ENCODE results near the gene OR2D2.

DNA sequence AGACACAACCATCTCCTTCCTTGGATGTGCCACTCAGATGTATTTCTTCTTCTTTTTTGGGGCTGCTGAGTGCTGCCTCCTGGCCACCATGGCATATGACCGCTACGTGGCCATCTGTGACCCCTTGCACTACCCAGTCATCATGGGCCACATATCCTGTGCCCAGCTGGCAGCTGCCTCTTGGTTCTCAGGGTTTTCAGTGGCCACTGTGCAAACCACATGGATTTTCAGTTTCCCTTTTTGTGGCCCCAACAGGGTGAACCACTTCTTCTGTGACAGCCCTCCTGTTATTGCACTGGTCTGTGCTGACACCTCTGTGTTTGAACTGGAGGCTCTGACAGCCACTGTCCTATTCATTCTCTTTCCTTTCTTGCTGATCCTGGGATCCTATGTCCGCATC lies 15.4 kb downstream of the OR2D2 start:
- no peak for TF ChIP-seq POLR2A (IDR thresholded peaks at IDR 0.05)
- TF ChIP-seq, protein P1, sequence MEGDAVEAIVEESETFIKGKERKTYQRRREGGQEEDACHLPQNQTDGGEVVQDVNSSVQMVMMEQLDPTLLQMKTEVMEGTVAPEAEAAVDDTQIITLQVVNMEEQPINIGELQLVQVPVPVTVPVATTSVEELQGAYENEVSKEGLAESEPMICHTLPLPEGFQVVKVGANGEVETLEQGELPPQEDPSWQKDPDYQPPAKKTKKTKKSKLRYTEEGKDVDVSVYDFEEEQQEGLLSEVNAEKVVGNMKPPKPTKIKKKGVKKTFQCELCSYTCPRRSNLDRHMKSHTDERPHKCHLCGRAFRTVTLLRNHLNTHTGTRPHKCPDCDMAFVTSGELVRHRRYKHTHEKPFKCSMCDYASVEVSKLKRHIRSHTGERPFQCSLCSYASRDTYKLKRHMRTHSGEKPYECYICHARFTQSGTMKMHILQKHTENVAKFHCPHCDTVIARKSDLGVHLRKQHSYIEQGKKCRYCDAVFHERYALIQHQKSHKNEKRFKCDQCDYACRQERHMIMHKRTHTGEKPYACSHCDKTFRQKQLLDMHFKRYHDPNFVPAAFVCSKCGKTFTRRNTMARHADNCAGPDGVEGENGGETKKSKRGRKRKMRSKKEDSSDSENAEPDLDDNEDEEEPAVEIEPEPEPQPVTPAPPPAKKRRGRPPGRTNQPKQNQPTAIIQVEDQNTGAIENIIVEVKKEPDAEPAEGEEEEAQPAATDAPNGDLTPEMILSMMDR (IDR thresholded peaks at IDR 0.05) = no peak

Measured in right lobe of liver (tissue), 4 donors.